ENCODE measurements around the gene HPRT1.

DNA sequence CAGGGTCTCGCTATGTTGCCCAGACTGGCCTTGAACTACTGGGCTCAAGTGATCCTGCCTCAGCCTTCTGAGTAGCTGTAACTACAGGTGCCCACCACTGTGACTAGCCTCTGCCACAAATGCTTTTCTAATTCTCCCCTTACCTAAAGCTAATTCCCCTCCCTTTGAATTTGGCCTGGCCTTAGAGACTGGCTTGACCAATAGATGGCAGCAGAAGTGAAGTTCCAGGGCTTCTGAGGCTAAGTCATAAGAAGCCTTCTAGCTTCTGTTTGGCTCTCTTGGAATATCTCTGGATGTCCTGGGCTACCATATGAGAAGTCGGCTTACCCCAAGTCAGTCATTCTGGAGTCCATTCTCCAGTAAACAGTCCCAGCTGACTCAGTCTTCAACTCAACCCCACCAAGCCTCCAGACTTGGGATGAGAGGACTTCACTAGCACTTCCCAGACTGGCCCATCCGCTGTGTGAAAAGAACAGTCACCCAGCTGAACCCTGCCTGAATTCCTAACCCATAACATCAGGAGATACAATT lies 61.0 kb downstream of the HPRT1 start:
- TF ChIP-seq, protein P1, sequence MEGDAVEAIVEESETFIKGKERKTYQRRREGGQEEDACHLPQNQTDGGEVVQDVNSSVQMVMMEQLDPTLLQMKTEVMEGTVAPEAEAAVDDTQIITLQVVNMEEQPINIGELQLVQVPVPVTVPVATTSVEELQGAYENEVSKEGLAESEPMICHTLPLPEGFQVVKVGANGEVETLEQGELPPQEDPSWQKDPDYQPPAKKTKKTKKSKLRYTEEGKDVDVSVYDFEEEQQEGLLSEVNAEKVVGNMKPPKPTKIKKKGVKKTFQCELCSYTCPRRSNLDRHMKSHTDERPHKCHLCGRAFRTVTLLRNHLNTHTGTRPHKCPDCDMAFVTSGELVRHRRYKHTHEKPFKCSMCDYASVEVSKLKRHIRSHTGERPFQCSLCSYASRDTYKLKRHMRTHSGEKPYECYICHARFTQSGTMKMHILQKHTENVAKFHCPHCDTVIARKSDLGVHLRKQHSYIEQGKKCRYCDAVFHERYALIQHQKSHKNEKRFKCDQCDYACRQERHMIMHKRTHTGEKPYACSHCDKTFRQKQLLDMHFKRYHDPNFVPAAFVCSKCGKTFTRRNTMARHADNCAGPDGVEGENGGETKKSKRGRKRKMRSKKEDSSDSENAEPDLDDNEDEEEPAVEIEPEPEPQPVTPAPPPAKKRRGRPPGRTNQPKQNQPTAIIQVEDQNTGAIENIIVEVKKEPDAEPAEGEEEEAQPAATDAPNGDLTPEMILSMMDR (IDR thresholded peaks at IDR 0.05 in 4 of 5, conservative IDR thresholded peaks at IDR 0.05 in 1 of 5): peak; percentile 23 to 59 (median 37)
- TF ChIP-seq POLR2A (IDR thresholded peaks at IDR 0.05): no peak
